Lower lobe of right lung (tissue), 2 donors: ENCODE measurements around the gene HAO1. TPM values are rescaled to one million over a fixed set of nuclear protein-coding genes. Genes with fewer than 3 reads are reported as not detected.
"Not testable (repeated sequence)": the region's sequence is repeated elsewhere in the genome, so short reads cannot be mapped to it uniquely, and the experiment has no call there.

Source experiments
- ATAC-seq, 2 donors: fragments of 200-7000 bp; cut with Tn5 transposase; one replicate each; pipeline ENCODE4 v1.9.1; 2020 to 2022; ENCODE audit warnings: mild to moderate bottlenecking in 2 of 2, moderate library complexity in 2 of 2
- DNase-seq: peaks from one replicate; pipeline ENCODE4 v3.0.0-alpha.2; 2020
- H3K27ac ChIP-seq: fragments of 200-600 bp; one replicate; pipeline ENCODE4 v1.8.0; 2022
- H3K27me3 ChIP-seq: fragments of 200-600 bp; one replicate; pipeline ENCODE4 v1.8.0; 2022; ENCODE audit warnings: low read depth
- H3K36me3 ChIP-seq: fragments of 200-600 bp; one replicate; pipeline ENCODE4 v1.8.0; 2022; ENCODE audit warnings: mild to moderate bottlenecking
- H3K4me1 ChIP-seq: fragments of 200-600 bp; one replicate; pipeline ENCODE4 v1.8.0; 2022
- H3K4me3 ChIP-seq: fragments of 200-600 bp; one replicate; pipeline ENCODE4 v1.8.0; 2022; ENCODE audit warnings: mild to moderate bottlenecking
- H3K9me3 ChIP-seq: fragments of 200-600 bp; one replicate; pipeline ENCODE4 v1.8.0; 2022
- CTCF ChIP-seq: fragments of 200-600 bp; IDR thresholded peaks from one replicate; pipeline ENCODE4 v1.8.0; 2022; ENCODE audit warnings: antibody characterized with exemption, mild to moderate bottlenecking
- intact Hi-C: fragments of 100-400 bp; cut with DNase I; formaldehyde crosslinking; loops from one replicate; pipeline ENCODE4 v1.11.0; 2022
- total RNA-seq: library from RNA; stranded (reverse); fragmentation: NEBNext Ultra II Directional; extraction: Animal tissue kit (Norgen Biotek cat#: 25700); gene quantifications from one replicate; pipeline ENCODE4 v1.2.1, GENCODE V29; 2021
- donor health status: DM: no; HTN: yes; CAD: no; lungs with severe emphysema.

HAO1 gene
- total RNA-seq, 1 donor from 2014 or later: not detected

GRCh38 chr20:7836076-7836475, 104.2 kb downstream of the HAO1 start:
- TF ChIP-seq CTCF: no peak
- no peak overlapping the region for H3K4me3 ChIP-seq
- ATAC-seq: no peak
- H3K36me3 ChIP-seq: no peaks in the 10 kb centered on the region
- DNase-seq: no peak
- H3K27me3 ChIP-seq: no peaks in the 10 kb centered on the region
- no peaks in the 10 kb centered on the region for H3K9me3 ChIP-seq
- no peaks in the 10 kb centered on the region for H3K4me1 ChIP-seq
- no peak overlapping the region for H3K27ac ChIP-seq
- intact Hi-C loops: no loop called here

- H3K4me3 ChIP-seq, intact Hi-C loops, DNase-seq, H3K27me3 ChIP-seq, H3K4me1 ChIP-seq, H3K9me3 ChIP-seq, H3K36me3 ChIP-seq, ATAC-seq, H3K27ac ChIP-seq: not testable (repeated sequence)
Observed at GRCh38 chr20:7834441-7834840, 105.8 kb downstream of the HAO1 start.

Other genes with a start within 250 kb of the HAO1 start
- 35.7 TPM for gene TMX4, start 79.3 kb upstream of the HAO1 start, total RNA-seq
- 6.3 TPM for gene PLCB1, start 191.8 kb upstream of the HAO1 start, total RNA-seq